Measurements from ENCODE around the gene RBM8A. TPM values are rescaled to one million over a fixed set of nuclear protein-coding genes. Genes with fewer than 3 reads are reported as not detected.

Gene RBM8A
- total RNA-seq (10 to 100 TPM; 55.5 to 90.5 (median 67.4) TPM), polyA plus RNA-seq (100 to 1,000 TPM in 1 of 2 donors, 10 to 100 TPM in 1; 34.5 to 151 TPM)
- long read RNA-seq, donor 1, full-length matches to known transcripts = 26 of 35 reads
- long read RNA-seq, donor 1, partial matches to known transcripts = 7 of 35 reads
- long read RNA-seq, donor 1, other reads (novel, unspliced or antisense) = 2 of 35 reads
- long read RNA-seq, donor 2, full-length matches to known transcripts = 36 of 52 reads
- long read RNA-seq, donor 2, partial matches to known transcripts = 9 of 52 reads
- long read RNA-seq, donor 2, other reads (novel, unspliced or antisense) = 7 of 52 reads
- long read RNA-seq, donor 3, full-length matches to known transcripts = 48 of 61 reads
- long read RNA-seq, donor 3, partial matches to known transcripts = 1 of 61 reads
- long read RNA-seq, donor 3, other reads (novel, unspliced or antisense) = 12 of 61 reads

DNA sequence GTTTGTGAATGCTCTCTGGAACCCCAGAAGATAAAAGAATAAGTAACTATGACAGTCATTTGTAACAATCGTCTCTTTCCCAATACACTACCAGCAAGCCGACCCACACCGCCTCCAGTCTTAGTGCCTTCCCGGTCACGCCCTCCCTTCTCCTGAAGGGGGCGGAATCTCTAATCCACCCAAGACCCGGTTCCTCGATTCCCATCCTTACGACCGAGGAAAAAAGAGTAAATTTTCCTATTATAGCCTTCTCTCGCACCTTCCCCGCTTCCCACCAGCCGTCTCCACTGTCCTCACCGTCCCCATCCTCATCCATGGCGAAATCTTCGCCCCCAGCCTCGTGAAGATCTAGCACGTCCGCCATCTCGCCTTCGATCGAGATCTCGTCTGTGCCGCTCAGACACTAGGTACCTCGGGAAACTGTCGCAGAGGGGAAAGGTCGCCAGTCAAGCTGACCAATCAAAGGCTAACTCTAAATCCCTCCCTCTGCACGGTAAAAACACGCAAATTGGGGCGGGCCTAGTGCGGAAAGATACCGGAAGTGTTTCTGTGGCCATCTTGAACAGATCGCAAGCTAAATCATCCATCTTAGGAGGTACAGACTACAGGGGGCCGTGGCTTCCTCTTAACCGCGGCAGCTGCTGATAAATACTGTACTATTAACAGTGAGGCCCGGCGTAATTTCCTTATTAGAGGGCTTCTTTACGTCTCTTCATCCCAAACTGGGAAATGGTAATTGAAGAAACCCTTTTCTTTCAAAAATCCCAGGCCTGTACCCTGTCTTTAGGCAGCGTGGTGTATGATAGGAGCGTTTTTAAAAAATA lies at the start of gene RBM8A:
RBM8A (minus strand) TSS at position 422 of the 824 bp plus-strand sequence; CDS start at position 364, 58 bp downstream.
- Histone ChIP-seq H3K27ac (peak within 1 kb of the TSS; percentile 58 to 98 (median 94)), H3K9me3 (no peaks in the 10 kb centered on the region), H3K4me3 (peak within 1 kb of the TSS; percentile 54 to 82 (median 72)), H3K36me3 (peaks cover 0 to 52% (median 16%) of the 10 kb centered on the region in 9 donors), H3K4me1 (peaks cover 6 to 20% (median 17%) of the 10 kb centered on the region in 9 donors), H3K27me3 (no peaks in the 10 kb centered on the region)
- TF ChIP-seq, protein P1, sequence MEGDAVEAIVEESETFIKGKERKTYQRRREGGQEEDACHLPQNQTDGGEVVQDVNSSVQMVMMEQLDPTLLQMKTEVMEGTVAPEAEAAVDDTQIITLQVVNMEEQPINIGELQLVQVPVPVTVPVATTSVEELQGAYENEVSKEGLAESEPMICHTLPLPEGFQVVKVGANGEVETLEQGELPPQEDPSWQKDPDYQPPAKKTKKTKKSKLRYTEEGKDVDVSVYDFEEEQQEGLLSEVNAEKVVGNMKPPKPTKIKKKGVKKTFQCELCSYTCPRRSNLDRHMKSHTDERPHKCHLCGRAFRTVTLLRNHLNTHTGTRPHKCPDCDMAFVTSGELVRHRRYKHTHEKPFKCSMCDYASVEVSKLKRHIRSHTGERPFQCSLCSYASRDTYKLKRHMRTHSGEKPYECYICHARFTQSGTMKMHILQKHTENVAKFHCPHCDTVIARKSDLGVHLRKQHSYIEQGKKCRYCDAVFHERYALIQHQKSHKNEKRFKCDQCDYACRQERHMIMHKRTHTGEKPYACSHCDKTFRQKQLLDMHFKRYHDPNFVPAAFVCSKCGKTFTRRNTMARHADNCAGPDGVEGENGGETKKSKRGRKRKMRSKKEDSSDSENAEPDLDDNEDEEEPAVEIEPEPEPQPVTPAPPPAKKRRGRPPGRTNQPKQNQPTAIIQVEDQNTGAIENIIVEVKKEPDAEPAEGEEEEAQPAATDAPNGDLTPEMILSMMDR (IDR thresholded peaks at IDR 0.05) = peak; percentile 33 to 75 (median 63)
- 0% methylated on average over 41 of the region's 41 CpGs for WGBS, 2 donors
- intact Hi-C loops (cut with DNase I) = loop anchor here in 6 of 10 donors (1.0 to 5.0 kb wide), 4 partner anchors 29 to 35 kb away; partner anchors contain the start of genes ANKRD34A (in 3 of the 6) and POLR3GL (in 3 of the 6)
- ATAC-seq = peak; percentile 96 to 99 (median 99)
- peak; percentile 86 to 98 for DNase-seq

DNA sequence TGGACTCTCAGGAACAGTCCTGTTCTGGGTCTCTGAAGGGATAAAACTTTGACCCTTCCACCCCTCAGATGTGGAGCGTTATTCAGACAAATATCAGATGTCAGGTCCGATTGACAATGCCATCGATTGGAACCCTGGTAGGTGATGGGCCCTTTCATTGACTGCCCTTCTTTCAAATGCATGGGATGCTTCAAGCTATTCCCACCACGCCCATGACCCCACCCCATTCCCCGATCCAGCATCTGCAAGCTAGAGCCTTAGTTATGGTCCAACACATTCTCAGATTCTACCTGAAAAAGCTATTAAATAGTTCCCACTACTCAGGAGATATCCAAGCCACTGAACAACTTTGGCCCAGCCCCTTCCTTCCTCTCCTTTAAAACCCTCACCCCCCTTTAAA lies 49.7 kb upstream of the RBM8A start:
- peaks cover 30 to 49% (median 48%) of the 10 kb centered on the region in 9 donors for H3K4me1 ChIP-seq
- TF ChIP-seq, protein P1 (IDR thresholded peaks at IDR 0.05) = no peak
- peaks cover 0 to 14% (median 0%) of the 10 kb centered on the region in 9 donors for H3K36me3 ChIP-seq
- 83% methylated on average over 5 of the region's 5 CpGs for WGBS, 2 donors
- no peak for DNase-seq
- H3K4me3 ChIP-seq = no peak overlapping the region
- intact Hi-C loops (cut with DNase I) = loop anchor here in 5 of 10 donors (1.0 to 5.0 kb wide), 5 partner anchors 30 to 35 kb away; no protein-coding TSS in a partner anchor
- no peaks in the 10 kb centered on the region for H3K9me3 ChIP-seq
- H3K27me3 ChIP-seq = no peaks in the 10 kb centered on the region
- no peak for ATAC-seq
- H3K27ac ChIP-seq = peak overlapping the region in 9 of 10 donors; percentile 89 to 97 (median 95)

DNA sequence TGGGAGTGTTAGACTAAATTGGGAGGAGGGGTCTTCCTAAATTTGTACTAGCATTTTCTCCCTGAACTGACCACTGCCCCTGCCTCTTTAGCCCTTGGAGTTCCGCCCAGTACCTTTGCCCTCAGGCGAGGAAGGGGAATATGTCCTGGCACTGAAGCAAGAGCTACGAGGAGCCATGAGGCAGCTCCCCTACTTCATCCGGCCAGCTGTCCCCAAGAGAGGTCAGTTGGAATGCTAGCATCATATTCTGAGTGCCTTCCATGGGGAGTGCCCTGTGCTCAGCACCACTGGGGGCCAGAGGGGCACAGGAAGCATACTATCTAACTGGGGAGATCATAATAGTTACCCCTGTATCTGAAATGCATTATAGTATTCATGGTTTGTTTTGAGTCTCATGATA lies 47.9 kb upstream of the RBM8A start:
- 66 to 75% methylated on average over 4 of the region's 4 CpGs for WGBS, 2 donors
- no peak for DNase-seq
- Histone ChIP-seq H3K4me3 (no peak overlapping the region), H3K36me3 (peaks cover 0 to 14% (median 0%) of the 10 kb centered on the region in 9 donors), H3K27ac (no peak overlapping the region), H3K27me3 (no peaks in the 10 kb centered on the region), H3K9me3 (no peaks in the 10 kb centered on the region), H3K4me1 (peaks cover 16 to 31% (median 30%) of the 10 kb centered on the region in 9 donors)
- no peak for ATAC-seq
- TF ChIP-seq, protein P1 (IDR thresholded peaks at IDR 0.05) = no peak
- intact Hi-C loops (cut with DNase I) = loop anchor here in 1 of 10 donors (5.0 kb wide), 1 partner anchor 37 kb away; no protein-coding TSS in a partner anchor

DNA sequence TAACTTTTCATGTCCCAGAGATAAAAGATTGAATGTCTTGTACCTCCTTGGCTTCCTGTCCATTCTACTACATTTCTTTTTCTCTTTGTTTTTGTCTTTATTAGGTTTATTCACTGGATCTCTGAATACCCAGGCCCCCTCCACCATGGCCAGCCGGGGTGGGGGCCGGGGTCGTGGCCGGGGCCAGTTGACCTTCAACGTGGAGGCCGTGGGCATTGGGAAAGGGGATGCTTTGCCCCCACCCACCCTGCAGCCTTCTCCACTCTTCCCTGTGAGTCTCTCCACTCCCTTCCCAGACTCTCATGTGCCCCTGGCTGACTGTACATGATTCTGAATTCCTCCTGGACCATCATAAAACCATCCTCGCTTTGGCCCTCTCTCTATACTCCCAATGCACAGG lies 47.4 kb upstream of the RBM8A start:
- whole genome bisulfite sequencing, 2 donors = 78 to 83% methylated on average over 7 of the region's 7 CpGs
- no peak for ATAC-seq
- intact Hi-C loops (cut with DNase I) = loop anchor here in 2 of 10 donors (5.0 kb wide), 3 partner anchors 38 to 127 kb away; partner anchors contain the start of genes NUDT17 (in 1 of the 2) and PIAS3 (in 1 of the 2)

More for the DNA sequence above, 47.4 kb upstream of the RBM8A start:
- H3K4me1 ChIP-seq = peaks cover 13 to 26% (median 25%) of the 10 kb centered on the region in 9 donors
- H3K27me3 ChIP-seq = no peaks in the 10 kb centered on the region
- TF ChIP-seq, protein P1 (IDR thresholded peaks at IDR 0.05) = no peak
- no peak overlapping the region for H3K27ac ChIP-seq
- no peak for DNase-seq
- peaks cover 0 to 14% (median 0%) of the 10 kb centered on the region in 9 donors for H3K36me3 ChIP-seq
- H3K4me3 ChIP-seq = no peak overlapping the region
- H3K9me3 ChIP-seq = no peaks in the 10 kb centered on the region
